ENCODE measurements around the gene S100A3. TPM values are rescaled to one million over a fixed set of nuclear protein-coding genes. Genes with fewer than 3 reads are reported as not detected.

Gene S100A3
- total RNA-seq, 1 experiment from 2014 or later: 0.33 TPM

DNA sequence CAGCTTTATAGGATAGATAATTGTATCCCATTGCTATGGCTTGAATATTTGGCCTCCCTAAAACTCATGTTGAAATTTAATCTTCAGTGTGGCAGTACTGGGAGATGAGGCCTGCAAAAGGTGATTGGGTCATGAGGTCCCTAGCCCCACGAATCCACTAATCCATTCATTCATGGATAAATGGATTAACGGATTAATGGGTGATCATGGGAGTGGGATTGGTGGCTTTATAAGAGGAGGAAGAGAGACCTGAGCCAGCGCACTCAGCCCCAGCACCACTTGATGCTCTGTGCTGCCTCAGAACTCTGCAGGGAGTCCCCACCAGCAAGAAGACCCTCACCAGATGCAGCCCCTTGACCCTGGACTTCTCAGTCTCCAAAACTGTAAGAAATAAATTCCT is 45.3 kb downstream of the S100A3 start:
- Mint-ChIP-seq H3K36me3 (no peaks in the 10 kb centered on the region), H3K27me3 (ENCODE audit: low read depth) (no peaks in the 10 kb centered on the region; the same call in 1 of the 2 replicates), H3K4me1 (no peaks in the 10 kb centered on the region), H3K4me3 (no peak overlapping the region), H3K27ac (no peak overlapping the region), H3K9me3 (no peaks in the 10 kb centered on the region)
- TF ChIP-seq OVOL2 (CRISPR knock-in tag; IDR thresholded peaks at IDR 0.05; ENCODE audit: borderline replicate concordance) (no peak), ZNF232 (CRISPR knock-in tag; IDR thresholded peaks at IDR 0.05) (no peak), TP53 (CRISPR knock-in tag; IDR thresholded peaks at IDR 0.05) (no peak), GABPB1 (CRISPR knock-in tag; IDR thresholded peaks at IDR 0.05) (no peak), ZNF317 (CRISPR knock-in tag; IDR thresholded peaks at IDR 0.05; ENCODE audit: borderline replicate concordance, low read depth) (no peak), CBFB (CRISPR knock-in tag; IDR thresholded peaks at IDR 0.05; ENCODE audit: low read depth) (no peak), NFATC4 (CRISPR knock-in tag; IDR thresholded peaks at IDR 0.05) (no peak), GRHL2 (CRISPR knock-in tag; IDR thresholded peaks at IDR 0.05; ENCODE audit: insufficient replicate concordance, severe bottlenecking) (no peak), NFYB (CRISPR knock-in tag; conservative IDR thresholded peaks at IDR 0.05; ENCODE audit: low read depth) (no peak), ZBTB21 (CRISPR knock-in tag; IDR thresholded peaks at IDR 0.05; ENCODE audit: borderline replicate concordance) (no peak), KAT7 (CRISPR knock-in tag; IDR thresholded peaks at IDR 0.05; ENCODE audit: borderline replicate concordance) (no peak)
- TF ChIP-seq, protein P1, sequence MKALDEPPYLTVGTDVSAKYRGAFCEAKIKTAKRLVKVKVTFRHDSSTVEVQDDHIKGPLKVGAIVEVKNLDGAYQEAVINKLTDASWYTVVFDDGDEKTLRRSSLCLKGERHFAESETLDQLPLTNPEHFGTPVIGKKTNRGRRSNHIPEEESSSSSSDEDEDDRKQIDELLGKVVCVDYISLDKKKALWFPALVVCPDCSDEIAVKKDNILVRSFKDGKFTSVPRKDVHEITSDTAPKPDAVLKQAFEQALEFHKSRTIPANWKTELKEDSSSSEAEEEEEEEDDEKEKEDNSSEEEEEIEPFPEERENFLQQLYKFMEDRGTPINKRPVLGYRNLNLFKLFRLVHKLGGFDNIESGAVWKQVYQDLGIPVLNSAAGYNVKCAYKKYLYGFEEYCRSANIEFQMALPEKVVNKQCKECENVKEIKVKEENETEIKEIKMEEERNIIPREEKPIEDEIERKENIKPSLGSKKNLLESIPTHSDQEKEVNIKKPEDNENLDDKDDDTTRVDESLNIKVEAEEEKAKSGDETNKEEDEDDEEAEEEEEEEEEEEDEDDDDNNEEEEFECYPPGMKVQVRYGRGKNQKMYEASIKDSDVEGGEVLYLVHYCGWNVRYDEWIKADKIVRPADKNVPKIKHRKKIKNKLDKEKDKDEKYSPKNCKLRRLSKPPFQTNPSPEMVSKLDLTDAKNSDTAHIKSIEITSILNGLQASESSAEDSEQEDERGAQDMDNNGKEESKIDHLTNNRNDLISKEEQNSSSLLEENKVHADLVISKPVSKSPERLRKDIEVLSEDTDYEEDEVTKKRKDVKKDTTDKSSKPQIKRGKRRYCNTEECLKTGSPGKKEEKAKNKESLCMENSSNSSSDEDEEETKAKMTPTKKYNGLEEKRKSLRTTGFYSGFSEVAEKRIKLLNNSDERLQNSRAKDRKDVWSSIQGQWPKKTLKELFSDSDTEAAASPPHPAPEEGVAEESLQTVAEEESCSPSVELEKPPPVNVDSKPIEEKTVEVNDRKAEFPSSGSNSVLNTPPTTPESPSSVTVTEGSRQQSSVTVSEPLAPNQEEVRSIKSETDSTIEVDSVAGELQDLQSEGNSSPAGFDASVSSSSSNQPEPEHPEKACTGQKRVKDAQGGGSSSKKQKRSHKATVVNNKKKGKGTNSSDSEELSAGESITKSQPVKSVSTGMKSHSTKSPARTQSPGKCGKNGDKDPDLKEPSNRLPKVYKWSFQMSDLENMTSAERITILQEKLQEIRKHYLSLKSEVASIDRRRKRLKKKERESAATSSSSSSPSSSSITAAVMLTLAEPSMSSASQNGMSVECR (CRISPR knock-in tag; IDR thresholded peaks at IDR 0.05; ENCODE audit: borderline replicate concordance): no peak
- TF ChIP-seq, protein P2, sequence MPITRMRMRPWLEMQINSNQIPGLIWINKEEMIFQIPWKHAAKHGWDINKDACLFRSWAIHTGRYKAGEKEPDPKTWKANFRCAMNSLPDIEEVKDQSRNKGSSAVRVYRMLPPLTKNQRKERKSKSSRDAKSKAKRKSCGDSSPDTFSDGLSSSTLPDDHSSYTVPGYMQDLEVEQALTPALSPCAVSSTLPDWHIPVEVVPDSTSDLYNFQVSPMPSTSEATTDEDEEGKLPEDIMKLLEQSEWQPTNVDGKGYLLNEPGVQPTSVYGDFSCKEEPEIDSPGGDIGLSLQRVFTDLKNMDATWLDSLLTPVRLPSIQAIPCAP (CRISPR knock-in tag; IDR thresholded peaks at IDR 0.05): no peak
- TF ChIP-seq, protein P3, sequence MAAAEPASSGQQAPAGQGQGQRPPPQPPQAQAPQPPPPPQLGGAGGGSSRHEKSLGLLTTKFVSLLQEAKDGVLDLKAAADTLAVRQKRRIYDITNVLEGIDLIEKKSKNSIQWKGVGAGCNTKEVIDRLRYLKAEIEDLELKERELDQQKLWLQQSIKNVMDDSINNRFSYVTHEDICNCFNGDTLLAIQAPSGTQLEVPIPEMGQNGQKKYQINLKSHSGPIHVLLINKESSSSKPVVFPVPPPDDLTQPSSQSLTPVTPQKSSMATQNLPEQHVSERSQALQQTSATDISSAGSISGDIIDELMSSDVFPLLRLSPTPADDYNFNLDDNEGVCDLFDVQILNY (CRISPR knock-in tag; IDR thresholded peaks at IDR 0.05): no peak
- TF ChIP-seq, protein P4, sequence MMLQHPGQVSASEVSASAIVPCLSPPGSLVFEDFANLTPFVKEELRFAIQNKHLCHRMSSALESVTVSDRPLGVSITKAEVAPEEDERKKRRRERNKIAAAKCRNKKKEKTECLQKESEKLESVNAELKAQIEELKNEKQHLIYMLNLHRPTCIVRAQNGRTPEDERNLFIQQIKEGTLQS (CRISPR knock-in tag; conservative IDR thresholded peaks at IDR 0.05): no peak
- TF ChIP-seq, protein P5, sequence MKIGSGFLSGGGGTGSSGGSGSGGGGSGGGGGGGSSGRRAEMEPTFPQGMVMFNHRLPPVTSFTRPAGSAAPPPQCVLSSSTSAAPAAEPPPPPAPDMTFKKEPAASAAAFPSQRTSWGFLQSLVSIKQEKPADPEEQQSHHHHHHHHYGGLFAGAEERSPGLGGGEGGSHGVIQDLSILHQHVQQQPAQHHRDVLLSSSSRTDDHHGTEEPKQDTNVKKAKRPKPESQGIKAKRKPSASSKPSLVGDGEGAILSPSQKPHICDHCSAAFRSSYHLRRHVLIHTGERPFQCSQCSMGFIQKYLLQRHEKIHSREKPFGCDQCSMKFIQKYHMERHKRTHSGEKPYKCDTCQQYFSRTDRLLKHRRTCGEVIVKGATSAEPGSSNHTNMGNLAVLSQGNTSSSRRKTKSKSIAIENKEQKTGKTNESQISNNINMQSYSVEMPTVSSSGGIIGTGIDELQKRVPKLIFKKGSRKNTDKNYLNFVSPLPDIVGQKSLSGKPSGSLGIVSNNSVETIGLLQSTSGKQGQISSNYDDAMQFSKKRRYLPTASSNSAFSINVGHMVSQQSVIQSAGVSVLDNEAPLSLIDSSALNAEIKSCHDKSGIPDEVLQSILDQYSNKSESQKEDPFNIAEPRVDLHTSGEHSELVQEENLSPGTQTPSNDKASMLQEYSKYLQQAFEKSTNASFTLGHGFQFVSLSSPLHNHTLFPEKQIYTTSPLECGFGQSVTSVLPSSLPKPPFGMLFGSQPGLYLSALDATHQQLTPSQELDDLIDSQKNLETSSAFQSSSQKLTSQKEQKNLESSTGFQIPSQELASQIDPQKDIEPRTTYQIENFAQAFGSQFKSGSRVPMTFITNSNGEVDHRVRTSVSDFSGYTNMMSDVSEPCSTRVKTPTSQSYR (CRISPR knock-in tag; IDR thresholded peaks at IDR 0.05): no peak
- TF ChIP-seq, protein P6, sequence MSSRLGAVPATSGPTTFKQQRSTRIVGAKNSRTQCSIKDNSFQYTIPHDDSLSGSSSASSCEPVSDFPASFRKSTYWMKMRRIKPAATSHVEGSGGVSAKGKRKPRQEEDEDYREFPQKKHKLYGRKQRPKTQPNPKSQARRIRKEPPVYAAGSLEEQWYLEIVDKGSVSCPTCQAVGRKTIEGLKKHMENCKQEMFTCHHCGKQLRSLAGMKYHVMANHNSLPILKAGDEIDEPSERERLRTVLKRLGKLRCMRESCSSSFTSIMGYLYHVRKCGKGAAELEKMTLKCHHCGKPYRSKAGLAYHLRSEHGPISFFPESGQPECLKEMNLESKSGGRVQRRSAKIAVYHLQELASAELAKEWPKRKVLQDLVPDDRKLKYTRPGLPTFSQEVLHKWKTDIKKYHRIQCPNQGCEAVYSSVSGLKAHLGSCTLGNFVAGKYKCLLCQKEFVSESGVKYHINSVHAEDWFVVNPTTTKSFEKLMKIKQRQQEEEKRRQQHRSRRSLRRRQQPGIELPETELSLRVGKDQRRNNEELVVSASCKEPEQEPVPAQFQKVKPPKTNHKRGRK (CRISPR knock-in tag; IDR thresholded peaks at IDR 0.05; ENCODE audit: borderline replicate concordance): no peak
- TF ChIP-seq, protein P7, sequence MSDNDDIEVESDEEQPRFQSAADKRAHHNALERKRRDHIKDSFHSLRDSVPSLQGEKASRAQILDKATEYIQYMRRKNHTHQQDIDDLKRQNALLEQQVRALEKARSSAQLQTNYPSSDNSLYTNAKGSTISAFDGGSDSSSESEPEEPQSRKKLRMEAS (CRISPR knock-in tag; IDR thresholded peaks at IDR 0.05): no peak
- TF ChIP-seq, protein P8, sequence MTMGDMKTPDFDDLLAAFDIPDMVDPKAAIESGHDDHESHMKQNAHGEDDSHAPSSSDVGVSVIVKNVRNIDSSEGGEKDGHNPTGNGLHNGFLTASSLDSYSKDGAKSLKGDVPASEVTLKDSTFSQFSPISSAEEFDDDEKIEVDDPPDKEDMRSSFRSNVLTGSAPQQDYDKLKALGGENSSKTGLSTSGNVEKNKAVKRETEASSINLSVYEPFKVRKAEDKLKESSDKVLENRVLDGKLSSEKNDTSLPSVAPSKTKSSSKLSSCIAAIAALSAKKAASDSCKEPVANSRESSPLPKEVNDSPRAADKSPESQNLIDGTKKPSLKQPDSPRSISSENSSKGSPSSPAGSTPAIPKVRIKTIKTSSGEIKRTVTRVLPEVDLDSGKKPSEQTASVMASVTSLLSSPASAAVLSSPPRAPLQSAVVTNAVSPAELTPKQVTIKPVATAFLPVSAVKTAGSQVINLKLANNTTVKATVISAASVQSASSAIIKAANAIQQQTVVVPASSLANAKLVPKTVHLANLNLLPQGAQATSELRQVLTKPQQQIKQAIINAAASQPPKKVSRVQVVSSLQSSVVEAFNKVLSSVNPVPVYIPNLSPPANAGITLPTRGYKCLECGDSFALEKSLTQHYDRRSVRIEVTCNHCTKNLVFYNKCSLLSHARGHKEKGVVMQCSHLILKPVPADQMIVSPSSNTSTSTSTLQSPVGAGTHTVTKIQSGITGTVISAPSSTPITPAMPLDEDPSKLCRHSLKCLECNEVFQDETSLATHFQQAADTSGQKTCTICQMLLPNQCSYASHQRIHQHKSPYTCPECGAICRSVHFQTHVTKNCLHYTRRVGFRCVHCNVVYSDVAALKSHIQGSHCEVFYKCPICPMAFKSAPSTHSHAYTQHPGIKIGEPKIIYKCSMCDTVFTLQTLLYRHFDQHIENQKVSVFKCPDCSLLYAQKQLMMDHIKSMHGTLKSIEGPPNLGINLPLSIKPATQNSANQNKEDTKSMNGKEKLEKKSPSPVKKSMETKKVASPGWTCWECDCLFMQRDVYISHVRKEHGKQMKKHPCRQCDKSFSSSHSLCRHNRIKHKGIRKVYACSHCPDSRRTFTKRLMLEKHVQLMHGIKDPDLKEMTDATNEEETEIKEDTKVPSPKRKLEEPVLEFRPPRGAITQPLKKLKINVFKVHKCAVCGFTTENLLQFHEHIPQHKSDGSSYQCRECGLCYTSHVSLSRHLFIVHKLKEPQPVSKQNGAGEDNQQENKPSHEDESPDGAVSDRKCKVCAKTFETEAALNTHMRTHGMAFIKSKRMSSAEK (CRISPR knock-in tag; IDR thresholded peaks at IDR 0.05; ENCODE audit: borderline replicate concordance): no peak
- ATAC-seq (no peak), DNase-seq (ENCODE audit: low spot score) (no peak)
- POLR2A ChIA-PET: no interaction called here
- CTCF ChIA-PET: interaction anchor here (1.3 to 1.5 kb wide), 2 partner anchors 9 to 148 kb away, joined by 4 to 6 read pairs; no protein-coding TSS in a partner anchor
